Measurements from ENCODE around the gene TANK.
A peak's percentile ranks its signal among the peaks of the same experiment; 100 is the strongest.

DNA sequence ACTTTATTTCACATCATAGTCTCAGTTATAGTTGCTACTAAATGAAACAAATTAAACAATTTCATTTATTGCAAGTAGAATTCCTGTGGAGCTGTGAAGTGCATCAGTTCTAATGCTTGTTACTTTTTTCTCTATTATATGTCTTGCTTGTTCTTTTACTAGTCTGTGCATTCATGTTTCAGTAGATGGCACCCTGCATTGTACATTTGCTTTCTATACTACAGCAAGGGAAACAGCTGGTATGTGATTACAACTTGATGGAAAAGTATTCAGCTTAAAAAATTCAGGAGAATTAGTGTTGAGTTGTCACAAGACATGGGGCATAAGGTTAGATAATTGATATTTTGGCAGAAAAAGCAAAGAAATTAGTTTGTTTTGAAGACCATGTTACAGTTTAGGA is 72.3 kb downstream of the TANK start:
- TF ChIP-seq EZH2 (IDR thresholded peaks at IDR 0.05; ENCODE audit: borderline replicate concordance, insufficient read depth, low read length, poor library complexity, severe bottlenecking) = no peak
- TF ChIP-seq, protein P1, sequence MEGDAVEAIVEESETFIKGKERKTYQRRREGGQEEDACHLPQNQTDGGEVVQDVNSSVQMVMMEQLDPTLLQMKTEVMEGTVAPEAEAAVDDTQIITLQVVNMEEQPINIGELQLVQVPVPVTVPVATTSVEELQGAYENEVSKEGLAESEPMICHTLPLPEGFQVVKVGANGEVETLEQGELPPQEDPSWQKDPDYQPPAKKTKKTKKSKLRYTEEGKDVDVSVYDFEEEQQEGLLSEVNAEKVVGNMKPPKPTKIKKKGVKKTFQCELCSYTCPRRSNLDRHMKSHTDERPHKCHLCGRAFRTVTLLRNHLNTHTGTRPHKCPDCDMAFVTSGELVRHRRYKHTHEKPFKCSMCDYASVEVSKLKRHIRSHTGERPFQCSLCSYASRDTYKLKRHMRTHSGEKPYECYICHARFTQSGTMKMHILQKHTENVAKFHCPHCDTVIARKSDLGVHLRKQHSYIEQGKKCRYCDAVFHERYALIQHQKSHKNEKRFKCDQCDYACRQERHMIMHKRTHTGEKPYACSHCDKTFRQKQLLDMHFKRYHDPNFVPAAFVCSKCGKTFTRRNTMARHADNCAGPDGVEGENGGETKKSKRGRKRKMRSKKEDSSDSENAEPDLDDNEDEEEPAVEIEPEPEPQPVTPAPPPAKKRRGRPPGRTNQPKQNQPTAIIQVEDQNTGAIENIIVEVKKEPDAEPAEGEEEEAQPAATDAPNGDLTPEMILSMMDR (IDR thresholded peaks at IDR 0.05; ENCODE audit: poor library complexity, severe bottlenecking) = peak; percentile 55
- TF ChIP-seq RAD21 (conservative IDR thresholded peaks at IDR 0.05) = peak; percentile 59
- no peak for TF ChIP-seq TAF1 (IDR thresholded peaks at IDR 0.05; ENCODE audit: low read depth)
- no peak for TF ChIP-seq MXI1 (conservative IDR thresholded peaks at IDR 0.05; ENCODE audit: poor library complexity, severe bottlenecking)
